Stimulated activated CD4-positive, alpha-beta T cell treated with anti-CD3 and anti-CD28 coated beads, Interleukin-12 subunit alpha, Interleukin-12 subunit beta, amount 100 ng/mL, for 24 hours (primary cell): Measurements from ENCODE around the gene CAMK1.

Experiments used
- DNase-seq, 2 experiments: peaks; one replicate each; pipeline ENCODE4 v3.0.0-alpha.2; 2020; ENCODE audit warnings: low read depth in 2 of 2

Gene CAMK1

GRCh38 chr3:9742560-9742959 is 27.2 kb downstream of the CAMK1 start:
- no peak for DNase-seq

GRCh38 chr3:9739181-9739580 is 30.6 kb downstream of the CAMK1 start:
- no peak for DNase-seq

GRCh38 chr3:9736831-9737230 is 32.9 kb downstream of the CAMK1 start:
- DNase-seq, result no peak

GRCh38 chr3:9732740-9733115 is 37.0 kb downstream of the CAMK1 start:
- DNase-seq, result no peak

GRCh38 chr3:9732080-9732739 is 37.5 kb downstream of the CAMK1 start:
- DNase-seq, result peak in 1 of 2 experiments; percentile 21

GRCh38 chr3:9731206-9732079 is 38.3 kb downstream of the CAMK1 start, which contains the start of gene BRPF1:
BRPF1 (plus strand) TSS chr3:9731735; CDS start chr3:9734141, 2,406 bp downstream.
- DNase-seq, result peak; percentile 100

- no peak for DNase-seq
Measured at GRCh38 chr3:9730657-9731205, 39.0 kb downstream of the CAMK1 start.

GRCh38 chr3:9729419-9729818 is 40.3 kb downstream of the CAMK1 start:
- no peak for DNase-seq

- DNase-seq, result no peak
Measured at GRCh38 chr3:9727743-9728142, 42.0 kb downstream of the CAMK1 start.

- peak in 1 of 2 experiments; percentile 46 for DNase-seq
Measured at GRCh38 chr3:9727041-9727595, 42.6 kb downstream of the CAMK1 start.

GRCh38 chr3:9725775-9726515 is 43.8 kb downstream of the CAMK1 start:
- DNase-seq, result no peak

- no peak for DNase-seq
Measured at GRCh38 chr3:9721700-9722060, 48.1 kb downstream of the CAMK1 start.

- DNase-seq, result no peak
Measured at GRCh38 chr3:9721015-9721699, 48.6 kb downstream of the CAMK1 start.

GRCh38 chr3:9718118-9718517 is 51.6 kb downstream of the CAMK1 start:
- DNase-seq, result no peak

GRCh38 chr3:9717563-9717962 is 52.2 kb downstream of the CAMK1 start:
- no peak for DNase-seq

GRCh38 chr3:9716801-9717555 is 52.8 kb downstream of the CAMK1 start:
- no peak for DNase-seq

- DNase-seq, result no peak
Measured at GRCh38 chr3:9715764-9716437, 53.8 kb downstream of the CAMK1 start.

GRCh38 chr3:9715136-9715535 is 54.6 kb downstream of the CAMK1 start:
- no peak for DNase-seq

- DNase-seq, result no peak
Measured at GRCh38 chr3:9713142-9713541, 56.6 kb downstream of the CAMK1 start.

GRCh38 chr3:9712415-9712814 is 57.3 kb downstream of the CAMK1 start:
- no peak for DNase-seq
